ENCODE measurements around the gene TEX26.

TEX26 gene

DNA sequence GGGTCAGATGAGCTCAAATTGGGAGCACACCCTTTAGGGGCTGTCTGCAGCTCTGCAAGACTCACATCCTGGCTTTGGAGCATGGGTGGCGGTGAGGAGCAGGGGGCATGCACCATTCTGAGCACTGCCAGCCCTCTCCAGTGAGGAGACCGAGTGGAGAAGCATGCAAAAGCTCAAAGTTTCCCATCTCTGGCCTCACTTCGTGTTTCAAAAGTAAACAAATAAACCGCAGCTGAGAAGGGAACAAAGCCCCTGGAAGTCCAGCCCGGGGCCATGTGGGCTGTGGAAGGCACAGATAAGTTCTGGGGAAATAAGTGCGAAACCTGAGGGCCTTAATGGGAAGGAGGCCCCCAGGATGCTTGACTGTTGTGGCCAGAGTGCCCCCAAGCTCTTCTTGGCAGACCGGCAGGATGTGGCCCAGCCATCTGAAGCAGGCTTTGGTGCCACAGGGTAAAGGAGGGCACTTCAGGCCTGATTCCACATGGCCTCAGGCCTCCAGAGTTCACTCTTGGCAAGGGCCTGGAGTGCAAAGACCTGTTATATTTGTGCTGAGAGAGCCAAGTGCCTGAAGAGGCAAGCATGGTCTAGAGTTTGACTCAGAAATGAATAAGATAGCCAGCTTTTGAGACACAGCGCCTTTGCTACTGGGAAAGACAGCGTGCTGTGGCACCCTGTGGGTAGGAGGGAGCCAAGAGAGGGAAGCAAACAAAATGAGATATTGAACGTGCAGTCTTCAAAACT lies 25.2 kb upstream of the TEX26 start:
- peaks cover 52% of the 10 kb centered on the region for H3K27me3 ChIP-seq (ENCODE audit: insufficient read depth, poor library complexity, severe bottlenecking)
- H3K27ac ChIP-seq (replicated peaks) = no peak overlapping the region

GRCh38 chr13:30908416-30908980 lies 24.0 kb upstream of the TEX26 start:
- TF ChIP-seq, protein P1, sequence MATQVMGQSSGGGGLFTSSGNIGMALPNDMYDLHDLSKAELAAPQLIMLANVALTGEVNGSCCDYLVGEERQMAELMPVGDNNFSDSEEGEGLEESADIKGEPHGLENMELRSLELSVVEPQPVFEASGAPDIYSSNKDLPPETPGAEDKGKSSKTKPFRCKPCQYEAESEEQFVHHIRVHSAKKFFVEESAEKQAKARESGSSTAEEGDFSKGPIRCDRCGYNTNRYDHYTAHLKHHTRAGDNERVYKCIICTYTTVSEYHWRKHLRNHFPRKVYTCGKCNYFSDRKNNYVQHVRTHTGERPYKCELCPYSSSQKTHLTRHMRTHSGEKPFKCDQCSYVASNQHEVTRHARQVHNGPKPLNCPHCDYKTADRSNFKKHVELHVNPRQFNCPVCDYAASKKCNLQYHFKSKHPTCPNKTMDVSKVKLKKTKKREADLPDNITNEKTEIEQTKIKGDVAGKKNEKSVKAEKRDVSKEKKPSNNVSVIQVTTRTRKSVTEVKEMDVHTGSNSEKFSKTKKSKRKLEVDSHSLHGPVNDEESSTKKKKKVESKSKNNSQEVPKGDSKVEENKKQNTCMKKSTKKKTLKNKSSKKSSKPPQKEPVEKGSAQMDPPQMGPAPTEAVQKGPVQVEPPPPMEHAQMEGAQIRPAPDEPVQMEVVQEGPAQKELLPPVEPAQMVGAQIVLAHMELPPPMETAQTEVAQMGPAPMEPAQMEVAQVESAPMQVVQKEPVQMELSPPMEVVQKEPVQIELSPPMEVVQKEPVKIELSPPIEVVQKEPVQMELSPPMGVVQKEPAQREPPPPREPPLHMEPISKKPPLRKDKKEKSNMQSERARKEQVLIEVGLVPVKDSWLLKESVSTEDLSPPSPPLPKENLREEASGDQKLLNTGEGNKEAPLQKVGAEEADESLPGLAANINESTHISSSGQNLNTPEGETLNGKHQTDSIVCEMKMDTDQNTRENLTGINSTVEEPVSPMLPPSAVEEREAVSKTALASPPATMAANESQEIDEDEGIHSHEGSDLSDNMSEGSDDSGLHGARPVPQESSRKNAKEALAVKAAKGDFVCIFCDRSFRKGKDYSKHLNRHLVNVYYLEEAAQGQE (IDR thresholded peaks at IDR 0.05; ENCODE audit: insufficient replicate concordance, low read depth) = no peak
- TF ChIP-seq, protein P2, sequence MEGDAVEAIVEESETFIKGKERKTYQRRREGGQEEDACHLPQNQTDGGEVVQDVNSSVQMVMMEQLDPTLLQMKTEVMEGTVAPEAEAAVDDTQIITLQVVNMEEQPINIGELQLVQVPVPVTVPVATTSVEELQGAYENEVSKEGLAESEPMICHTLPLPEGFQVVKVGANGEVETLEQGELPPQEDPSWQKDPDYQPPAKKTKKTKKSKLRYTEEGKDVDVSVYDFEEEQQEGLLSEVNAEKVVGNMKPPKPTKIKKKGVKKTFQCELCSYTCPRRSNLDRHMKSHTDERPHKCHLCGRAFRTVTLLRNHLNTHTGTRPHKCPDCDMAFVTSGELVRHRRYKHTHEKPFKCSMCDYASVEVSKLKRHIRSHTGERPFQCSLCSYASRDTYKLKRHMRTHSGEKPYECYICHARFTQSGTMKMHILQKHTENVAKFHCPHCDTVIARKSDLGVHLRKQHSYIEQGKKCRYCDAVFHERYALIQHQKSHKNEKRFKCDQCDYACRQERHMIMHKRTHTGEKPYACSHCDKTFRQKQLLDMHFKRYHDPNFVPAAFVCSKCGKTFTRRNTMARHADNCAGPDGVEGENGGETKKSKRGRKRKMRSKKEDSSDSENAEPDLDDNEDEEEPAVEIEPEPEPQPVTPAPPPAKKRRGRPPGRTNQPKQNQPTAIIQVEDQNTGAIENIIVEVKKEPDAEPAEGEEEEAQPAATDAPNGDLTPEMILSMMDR (IDR thresholded peaks at IDR 0.05; ENCODE audit: insufficient read depth, low read length) = no peak
- TF ChIP-seq GABPA (IDR thresholded peaks at IDR 0.05; ENCODE audit: low read depth) (no peak), SPI1 (IDR thresholded peaks at IDR 0.05; ENCODE audit: borderline replicate concordance, low read depth) (no peak), POLR2AphosphoS5 (IDR thresholded peaks at IDR 0.05; ENCODE audit: low read depth) (no peak)
- H3K27me3 ChIP-seq (ENCODE audit: insufficient read depth, poor library complexity, severe bottlenecking) = peaks cover 47% of the 10 kb centered on the region
- DNase-seq (ENCODE audit: low read depth in 1 of 2, low spot score in 1 of 2) = no peak
- H3K4me3 ChIP-seq (replicated peaks; ENCODE audit: insufficient read depth, low read length) = no peak overlapping the region
- H3K27ac ChIP-seq (replicated peaks) = no peak overlapping the region

More for the DNA sequence above, 25.2 kb upstream of the TEX26 start:
- TF ChIP-seq POLR2AphosphoS5 (IDR thresholded peaks at IDR 0.05; ENCODE audit: low read depth) (no peak), SPI1 (IDR thresholded peaks at IDR 0.05; ENCODE audit: borderline replicate concordance, low read depth) (no peak), GABPA (IDR thresholded peaks at IDR 0.05; ENCODE audit: low read depth) (no peak)
- TF ChIP-seq, protein P2 (IDR thresholded peaks at IDR 0.05; ENCODE audit: insufficient read depth, low read length) = no peak
- TF ChIP-seq, protein P1 (IDR thresholded peaks at IDR 0.05; ENCODE audit: insufficient replicate concordance, low read depth) = no peak
- H3K4me3 ChIP-seq (replicated peaks; ENCODE audit: insufficient read depth, low read length) = no peak overlapping the region
- DNase-seq (ENCODE audit: low read depth in 1 of 2, low spot score in 1 of 2) = no peak

- TF ChIP-seq, protein P2 (IDR thresholded peaks at IDR 0.05; ENCODE audit: insufficient read depth, low read length) = no peak
- TF ChIP-seq POLR2AphosphoS5 (IDR thresholded peaks at IDR 0.05; ENCODE audit: low read depth) (no peak), GABPA (IDR thresholded peaks at IDR 0.05; ENCODE audit: low read depth) (no peak), SPI1 (IDR thresholded peaks at IDR 0.05; ENCODE audit: borderline replicate concordance, low read depth) (no peak)
- TF ChIP-seq, protein P1 (IDR thresholded peaks at IDR 0.05; ENCODE audit: insufficient replicate concordance, low read depth) = no peak
- H3K27me3 ChIP-seq (ENCODE audit: insufficient read depth, poor library complexity, severe bottlenecking) = peaks cover 28% of the 10 kb centered on the region
Observed at GRCh38 chr13:30910676-30911075, 21.8 kb upstream of the TEX26 start.

More at GRCh38 chr13:30910676-30911075, 21.8 kb upstream of the TEX26 start:
- no peak for DNase-seq (ENCODE audit: low read depth in 1 of 2, low spot score in 1 of 2)
- Histone ChIP-seq H3K27ac (replicated peaks) (no peak overlapping the region), H3K4me3 (replicated peaks; ENCODE audit: insufficient read depth, low read length) (no peak overlapping the region)

Measured in HL-60 (cell line).